HG03196 (cell line): ENCODE results near the gene PLA2G15.
"Not testable (repeated sequence)": the region's sequence is repeated elsewhere in the genome, so short reads cannot be mapped to it uniquely, and the experiment has no call there.

ENCODE experiments used
- ATAC-seq: cut with Tn5 transposase; IDR thresholded peaks from one replicate; pipeline ENCODE4 v1.9.1; 2021; ENCODE audit not compliant: unreplicated experiment

The PLA2G15 gene

DNA sequence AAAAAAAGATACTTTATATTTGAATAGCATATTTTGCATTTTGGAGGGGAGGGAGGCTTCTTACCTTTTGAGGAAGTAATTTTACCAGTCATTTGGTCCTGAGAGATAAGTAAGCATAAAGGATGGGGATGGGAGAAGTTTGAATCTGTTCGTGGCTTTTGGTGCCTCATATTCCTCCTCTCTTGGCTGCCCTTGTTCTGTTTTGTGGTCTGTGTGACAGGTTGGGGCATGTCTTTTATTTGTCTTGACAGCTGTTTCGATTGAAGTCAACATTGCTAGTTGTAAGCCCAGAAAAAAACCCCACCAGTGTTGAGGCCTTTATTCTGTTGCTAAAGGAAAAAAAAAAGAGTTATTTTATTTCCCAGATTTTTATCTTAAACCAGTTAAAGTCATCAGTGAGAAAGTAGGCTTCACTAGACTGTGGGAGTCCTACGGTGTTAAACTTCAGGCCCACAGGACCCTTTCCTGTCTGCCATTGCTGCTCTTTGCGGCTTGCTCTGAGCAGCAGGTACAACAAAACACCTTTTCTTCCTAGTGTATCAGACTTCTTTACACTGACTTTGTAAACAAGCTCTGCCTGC, 30.5 kb downstream of the PLA2G15 start:
- no peak for ATAC-seq

DNA sequence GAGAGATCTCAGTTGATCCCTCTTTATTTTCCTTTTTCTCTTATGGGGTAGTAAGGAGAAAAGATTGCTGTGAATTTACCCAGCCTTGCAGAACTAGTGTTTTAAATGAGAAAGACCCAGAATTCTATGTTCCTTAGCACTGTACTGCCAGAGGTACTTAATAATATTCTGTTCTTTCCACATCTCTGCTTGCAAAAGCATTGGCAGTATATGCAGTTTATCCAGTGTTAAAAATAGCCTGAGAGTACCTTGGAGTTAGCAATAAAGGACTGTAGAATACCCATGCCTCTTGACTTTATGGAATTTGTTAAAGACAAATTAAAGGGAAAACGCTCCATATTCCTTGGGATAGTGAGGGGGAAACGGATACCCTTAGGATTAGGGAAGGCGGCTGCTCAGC, 31.1 kb downstream of the PLA2G15 start:
- no peak for ATAC-seq

DNA sequence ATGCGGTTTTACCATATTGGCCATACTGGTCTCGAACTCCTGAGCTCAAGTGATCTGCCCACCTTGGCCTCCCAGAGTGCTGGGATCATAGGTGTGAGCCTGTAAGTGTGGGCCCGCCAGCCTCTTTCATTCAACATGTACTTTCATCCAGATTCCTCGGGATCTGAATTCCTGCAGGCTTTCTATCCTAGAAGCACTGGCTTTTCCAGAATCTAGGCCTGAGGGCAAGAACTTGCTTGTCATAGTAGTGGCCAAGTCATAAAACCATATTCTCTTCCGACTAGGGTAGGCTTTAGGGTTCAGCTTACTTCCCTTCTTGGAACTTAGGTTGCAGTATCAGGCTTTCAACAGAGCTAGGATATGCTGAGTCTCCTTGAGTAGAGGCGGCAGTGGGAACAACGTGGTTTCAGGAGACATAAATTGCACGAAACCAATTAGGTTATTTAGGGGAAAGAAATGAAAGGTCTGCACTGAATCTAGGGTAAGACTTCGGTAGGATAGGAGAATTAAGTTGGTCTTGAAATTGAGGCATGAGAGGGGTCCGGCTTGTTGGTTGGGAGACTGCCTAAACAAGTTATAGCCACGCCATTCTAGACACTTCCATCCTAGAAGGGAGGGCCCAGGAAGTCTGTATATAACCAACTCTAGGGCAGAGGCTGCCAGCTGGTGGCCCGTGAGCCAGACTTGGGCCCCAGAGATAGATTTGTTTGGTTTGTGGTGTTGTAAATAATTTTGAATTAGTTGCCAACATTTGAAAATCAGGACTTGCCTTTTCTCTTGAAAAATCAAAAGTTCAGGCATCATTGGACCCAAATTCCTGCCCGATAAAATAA, 34.8 kb downstream of the PLA2G15 start:
- no peak for ATAC-seq

- ATAC-seq, result no peak
Observed at GRCh38 chr16:68281368-68282063, 36.3 kb downstream of the PLA2G15 start.

DNA sequence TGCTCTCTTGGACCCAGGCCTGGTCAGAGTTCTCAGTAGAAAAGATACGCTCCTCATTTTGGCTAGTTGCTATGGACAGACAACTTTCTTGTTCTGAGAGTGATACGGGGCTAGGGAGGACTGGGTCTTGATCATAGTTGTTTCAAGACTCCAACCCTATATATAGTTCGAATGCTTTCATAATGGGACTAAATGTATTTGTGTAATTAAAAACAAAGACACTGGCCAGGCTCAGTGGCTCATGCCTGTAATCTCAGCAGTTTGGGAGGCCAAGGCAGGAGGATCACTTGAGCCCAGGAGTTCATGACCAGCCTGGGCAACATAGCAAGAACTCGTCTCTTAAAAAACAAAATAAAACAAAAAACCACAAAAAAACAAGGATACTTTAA, 36.9 kb downstream of the PLA2G15 start:
- no peak for ATAC-seq

DNA sequence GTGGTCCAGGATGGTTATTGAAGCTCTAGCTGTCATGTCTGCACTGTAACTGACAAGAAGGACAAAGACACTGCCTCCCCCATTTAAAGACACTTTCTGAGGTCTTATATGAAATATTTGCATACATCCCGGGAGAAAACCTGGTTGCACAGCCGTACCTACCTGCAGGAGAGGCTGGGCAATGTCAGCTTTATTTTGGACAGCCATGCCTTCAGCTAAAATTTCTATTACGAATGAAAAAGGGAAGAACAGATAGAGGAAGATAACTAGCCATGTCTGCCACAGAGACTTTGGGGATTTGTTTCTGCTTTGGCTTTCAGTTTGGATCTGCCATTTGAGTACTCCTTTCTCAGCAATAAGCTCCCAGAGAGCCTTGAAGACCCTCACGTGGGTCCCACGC, 38.2 kb downstream of the PLA2G15 start:
- ATAC-seq, result no peak

DNA sequence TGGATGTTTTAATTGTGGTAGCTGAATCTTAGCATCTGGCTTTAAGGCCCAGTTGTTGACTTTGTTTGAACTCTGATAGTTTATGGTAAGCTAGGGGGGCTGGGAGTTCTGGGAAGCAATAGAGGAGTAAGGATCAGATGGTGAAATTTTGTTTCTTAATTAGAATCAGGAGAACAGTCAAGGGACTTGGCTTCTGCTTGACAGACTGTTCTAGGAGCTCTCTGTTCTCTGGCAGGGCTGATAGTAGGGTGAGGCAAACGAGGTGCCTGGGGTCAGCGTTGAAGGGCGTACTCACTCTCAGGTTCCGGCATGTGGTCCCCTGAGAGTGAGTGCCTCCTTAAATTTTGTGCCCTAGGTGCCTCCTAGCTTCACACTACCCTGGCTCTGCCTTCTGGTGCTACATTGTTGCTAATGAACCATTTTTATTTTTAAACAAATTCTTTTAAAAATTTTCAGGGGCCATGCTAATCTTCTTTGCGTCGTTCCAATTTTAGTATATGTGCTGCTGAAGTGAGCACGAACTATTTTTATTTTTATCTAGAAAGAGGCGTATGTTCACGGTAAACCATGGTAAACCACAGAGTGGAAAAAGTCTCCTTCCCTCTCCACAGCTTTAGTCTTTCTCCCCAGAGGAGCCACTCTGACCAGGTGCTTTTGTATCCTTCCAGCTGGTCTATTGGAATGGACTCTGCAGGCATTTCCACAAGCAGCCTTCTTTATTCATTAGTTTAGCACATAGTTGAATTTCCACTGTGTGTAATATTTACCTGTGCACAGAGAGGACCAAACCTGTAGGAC, 38.8 kb downstream of the PLA2G15 start:
- no peak for ATAC-seq

- peak; percentile 42 for ATAC-seq
Observed at GRCh38 chr16:68284847-68285246, 39.7 kb downstream of the PLA2G15 start.

DNA sequence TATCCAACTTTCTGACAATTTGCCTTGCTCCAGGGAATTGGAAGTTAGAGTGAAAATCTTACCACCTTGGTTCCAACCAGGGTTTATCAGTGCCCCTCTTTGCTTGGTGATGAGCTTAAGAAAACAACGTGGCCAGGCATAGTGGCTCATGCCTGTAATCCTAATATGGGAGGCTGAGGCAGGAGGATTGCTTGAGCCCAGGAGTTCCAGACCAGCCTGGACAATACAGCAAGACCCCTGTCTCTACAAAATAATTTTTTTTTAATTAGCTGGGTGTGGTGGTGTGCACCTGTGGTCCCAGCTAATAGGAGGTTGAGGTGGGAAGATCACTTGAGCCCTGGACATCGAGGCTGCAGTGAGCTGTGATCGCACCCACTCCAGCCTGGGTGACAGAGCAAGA, 40.5 kb downstream of the PLA2G15 start:
- ATAC-seq, result no peak

DNA sequence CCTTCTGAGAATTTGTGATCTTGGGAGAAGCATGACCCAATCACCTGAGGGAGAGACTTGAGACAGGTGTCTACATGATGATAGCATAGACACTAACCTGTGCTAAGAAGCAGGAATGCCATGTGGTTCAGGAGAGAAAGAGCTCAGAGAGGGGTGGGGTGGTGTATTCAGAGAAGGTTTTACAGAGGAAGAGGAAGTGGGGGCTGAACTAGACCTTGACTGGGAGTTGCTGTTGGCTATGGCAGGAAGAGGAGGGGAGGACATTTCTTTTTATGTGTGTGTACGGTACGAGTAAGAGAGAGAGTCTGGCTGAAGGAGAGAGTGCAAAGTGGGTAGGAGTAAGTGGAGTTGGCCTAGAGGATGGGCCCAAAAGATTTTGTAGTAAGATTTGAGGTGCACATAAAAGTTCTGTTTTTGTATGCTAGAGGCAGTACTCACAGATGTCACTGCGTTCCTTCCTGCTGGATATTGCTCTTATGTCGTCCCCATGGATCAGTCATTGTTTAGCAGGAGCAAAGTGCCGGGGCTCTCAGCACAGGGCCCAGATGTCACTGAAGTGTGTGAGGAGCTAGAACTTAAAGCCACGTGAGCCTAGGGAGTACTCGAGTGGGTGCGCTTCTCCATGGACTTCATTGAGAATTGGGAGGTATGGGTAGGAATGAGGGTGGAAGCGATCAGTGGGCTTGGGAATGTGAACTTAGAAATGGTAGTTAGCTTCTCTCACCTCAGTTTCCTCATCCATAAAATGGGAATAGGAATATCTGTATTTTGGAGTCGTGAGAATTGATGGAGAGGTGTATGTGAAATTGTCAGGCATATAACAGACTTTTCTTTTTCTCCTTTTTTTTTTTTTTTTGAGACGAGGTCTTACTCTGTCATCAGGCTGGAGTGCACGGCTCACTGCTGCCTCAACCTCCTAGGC, 41.2 kb downstream of the PLA2G15 start:
- ATAC-seq, result no peak

DNA sequence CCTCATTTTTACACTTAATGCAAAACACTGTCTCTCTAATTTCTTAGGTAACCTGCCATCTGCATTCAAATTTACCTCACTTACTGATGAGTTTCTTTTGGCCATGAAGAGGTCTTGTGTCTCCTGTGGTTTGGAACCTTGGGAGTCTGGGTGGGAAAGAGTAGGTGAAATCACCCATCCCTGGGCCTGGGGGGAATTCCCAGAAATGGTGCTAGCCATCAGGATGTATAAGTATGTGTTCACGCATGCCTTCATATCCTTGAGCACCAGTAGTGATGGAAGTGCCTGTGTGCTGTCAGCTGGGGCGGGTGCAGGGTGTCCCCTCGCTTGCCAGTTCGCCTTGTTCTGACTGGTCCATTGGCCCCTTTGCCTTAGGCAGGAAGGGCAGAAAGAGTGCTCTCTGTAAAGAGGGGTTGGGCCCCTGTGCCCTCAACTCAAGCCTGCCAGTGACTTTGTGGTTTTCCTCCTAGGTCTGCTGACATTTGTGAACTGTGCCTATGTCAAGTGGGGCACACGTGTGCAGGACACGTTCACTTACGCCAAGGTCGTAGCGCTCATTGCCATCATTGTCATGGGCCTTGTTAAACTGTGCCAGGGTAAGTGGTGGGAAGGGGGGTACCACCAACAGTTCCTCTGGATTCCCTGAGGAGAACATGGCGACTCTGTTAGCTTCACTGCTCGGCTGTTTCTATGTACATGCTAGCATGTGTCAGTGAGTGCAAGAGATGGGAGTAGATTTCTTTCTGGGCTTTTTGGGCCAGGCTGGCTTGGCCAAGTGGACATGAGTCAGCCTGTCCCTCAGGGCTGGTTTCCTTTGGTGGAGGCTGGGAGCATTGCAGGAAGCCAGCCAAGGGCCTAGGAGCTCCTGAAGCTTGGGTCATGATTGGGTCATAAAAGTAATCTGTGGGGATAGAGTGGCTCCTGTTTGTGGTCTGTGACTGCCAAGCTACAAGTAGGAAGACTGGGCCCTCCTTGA, 42.4 kb downstream of the PLA2G15 start:
- no peak for ATAC-seq

DNA sequence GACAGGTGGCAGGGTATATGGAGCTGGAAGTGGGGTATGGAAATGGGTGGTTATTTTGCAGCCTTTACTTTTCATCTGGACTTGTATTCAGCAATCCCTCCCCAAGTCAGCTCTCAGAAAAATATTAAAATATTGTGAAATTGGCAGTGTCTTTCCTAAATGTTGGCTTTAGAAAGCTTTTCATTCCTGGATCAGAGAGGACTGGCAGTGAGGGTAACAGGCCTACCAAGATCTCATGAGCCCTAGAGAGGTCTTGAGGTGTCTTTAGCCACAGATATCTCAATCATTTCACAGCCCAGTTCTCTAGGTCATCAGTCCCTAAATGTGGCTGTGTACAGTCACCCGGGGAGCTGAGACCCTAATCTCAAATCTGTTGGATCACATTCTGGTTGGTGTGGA, 43.1 kb downstream of the PLA2G15 start:
- no peak for ATAC-seq

- ATAC-seq, result not testable (repeated sequence)
Observed at GRCh38 chr16:68288796-68289195, 43.6 kb downstream of the PLA2G15 start.

GRCh38 chr16:68289202-68289601, 44.0 kb downstream of the PLA2G15 start:
- ATAC-seq, result no peak

- ATAC-seq, result peak; percentile 70
Observed at GRCh38 chr16:68289621-68290329, 44.6 kb downstream of the PLA2G15 start.

GRCh38 chr16:68290450-68290849, 45.3 kb downstream of the PLA2G15 start:
- ATAC-seq, result no peak

DNA sequence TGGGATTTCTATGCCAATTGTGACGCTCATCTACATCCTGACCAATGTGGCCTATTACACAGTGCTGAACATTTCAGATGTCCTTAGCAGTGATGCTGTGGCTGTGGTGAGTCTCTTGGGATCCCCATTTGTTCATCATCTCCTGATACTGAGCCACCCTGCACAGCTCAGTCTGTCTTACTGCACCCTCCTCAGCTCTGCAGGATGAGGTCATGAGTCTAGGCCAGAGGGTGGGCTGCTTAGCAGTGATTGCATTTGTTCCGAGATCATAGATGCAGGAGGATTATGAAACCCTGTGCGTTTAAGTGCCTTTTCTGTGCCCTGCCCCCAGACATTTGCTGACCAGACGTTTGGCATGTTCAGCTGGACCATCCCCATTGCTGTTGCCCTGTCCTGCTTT, 46.1 kb downstream of the PLA2G15 start:
- ATAC-seq, result no peak

DNA sequence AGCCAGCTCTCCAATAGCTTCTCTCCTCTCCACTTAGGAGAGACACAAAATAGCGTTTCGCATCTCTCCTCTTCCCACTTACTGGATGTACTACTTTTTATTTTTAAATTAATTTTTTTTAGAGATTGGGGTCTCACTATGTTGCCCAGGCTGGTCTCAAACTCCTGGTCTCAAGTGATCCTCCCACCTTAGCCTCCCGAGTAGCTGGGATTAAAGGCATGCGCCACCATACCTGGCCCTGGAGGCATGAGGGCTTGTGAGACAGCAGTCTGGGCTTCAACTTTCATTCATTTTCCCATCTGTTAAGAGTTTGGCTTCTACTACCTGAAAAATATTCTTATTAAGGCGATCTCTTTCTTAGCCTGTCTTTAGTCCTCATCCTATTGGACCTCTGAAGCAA, 47.3 kb downstream of the PLA2G15 start:
- ATAC-seq, result no peak
